ENCODE data around the gene RAB11FIP4. TPM values are rescaled to one million over a fixed set of nuclear protein-coding genes. Genes with fewer than 3 reads are reported as not detected.

Gene RAB11FIP4
- total and polyA plus RNA-seq, 4 donors: 1.5 to 16.0 (median 3.3) TPM

DNA sequence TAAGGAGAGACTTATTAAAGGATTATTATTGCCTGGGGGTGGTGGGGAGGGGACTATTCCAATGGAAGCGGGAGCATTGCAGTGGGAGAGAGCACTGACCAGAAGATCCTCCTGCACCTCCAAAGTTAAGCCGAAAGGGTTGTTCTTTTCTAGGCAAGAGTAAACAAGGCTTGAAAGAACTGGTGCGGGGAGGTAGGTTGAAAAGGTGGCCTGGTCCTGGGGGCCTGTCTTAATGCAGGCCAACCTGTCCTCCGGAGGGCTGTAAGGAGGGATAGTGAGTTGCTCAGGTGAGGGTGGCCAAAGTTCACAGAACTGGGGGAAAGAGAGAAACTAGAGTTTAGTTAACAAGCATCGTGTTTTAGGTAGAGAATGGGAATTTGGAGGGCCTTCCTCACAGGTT, 65.3 kb downstream of the RAB11FIP4 start (continued):
- TF ChIP-seq FOXA1 (IDR thresholded peaks at IDR 0.05): no peak
- no peak for TF ChIP-seq FOXA2 (IDR thresholded peaks at IDR 0.05)

- Histone ChIP-seq H3K9ac (ENCODE audit: low read depth in 1 of 2, low read length in 2 of 2) (no peak overlapping the region), H3K4me3 (ENCODE audit: low read depth in 1 of 3, low read length in 3 of 3) (no peak overlapping the region)
- DNase-seq (ENCODE audit: low spot score): no peak
These were observed 66.1 kb downstream of the RAB11FIP4 start for GRCh38 chr17:31457391-31458234.

More at GRCh38 chr17:31457391-31458234, 66.1 kb downstream of the RAB11FIP4 start:
- Histone ChIP-seq H3K9me3 (ENCODE audit: control insufficient read depth in 4 of 4, low read length in 3 of 4) (no peaks in the 10 kb centered on the region), H3K36me3 (ENCODE audit: control insufficient read depth in 4 of 4, insufficient read depth in 3 of 4, low read depth in 1 of 4, low read length in 3 of 4) (no peaks in the 10 kb centered on the region), H3K27me3 (ENCODE audit: control insufficient read depth in 4 of 4, insufficient read depth in 4 of 4, low read length in 3 of 4) (no peaks in the 10 kb centered on the region), H3K27ac (ENCODE audit: low read depth in 1 of 2, low read length in 2 of 2) (no peak overlapping the region), H3K4me1 (ENCODE audit: control insufficient read depth in 4 of 4, insufficient read depth in 4 of 4, low read length in 3 of 4) (no peaks in the 10 kb centered on the region)
- 74% methylated on average over 10 of the region's 10 CpGs for WGBS
- TF ChIP-seq ZBTB33 (IDR thresholded peaks at IDR 0.05) (no peak), RAD21 (IDR thresholded peaks at IDR 0.05) (no peak), EGR1 (IDR thresholded peaks at IDR 0.05; ENCODE audit: low read depth in 2 of 2) (no peak), HNF4A (conservative IDR thresholded peaks at IDR 0.05) (no peak), TAF1 (conservative IDR thresholded peaks at IDR 0.05) (no peak), NR2F2 (IDR thresholded peaks at IDR 0.05) (no peak), RXRA (IDR thresholded peaks at IDR 0.05) (no peak), SP1 (IDR thresholded peaks at IDR 0.05) (no peak), FOXA1 (IDR thresholded peaks at IDR 0.05) (no peak), FOXA2 (IDR thresholded peaks at IDR 0.05) (no peak), GABPA (IDR thresholded peaks at IDR 0.05 in 1 of 2, conservative IDR thresholded peaks at IDR 0.05 in 1 of 2) (no peak), HNF4G (IDR thresholded peaks at IDR 0.05) (no peak), YY1 (IDR thresholded peaks at IDR 0.05) (no peak), JUND (IDR thresholded peaks at IDR 0.05) (no peak), REST (IDR thresholded peaks at IDR 0.05) (no peak)
- TF ChIP-seq, protein P1, sequence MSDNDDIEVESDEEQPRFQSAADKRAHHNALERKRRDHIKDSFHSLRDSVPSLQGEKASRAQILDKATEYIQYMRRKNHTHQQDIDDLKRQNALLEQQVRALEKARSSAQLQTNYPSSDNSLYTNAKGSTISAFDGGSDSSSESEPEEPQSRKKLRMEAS (IDR thresholded peaks at IDR 0.05): no peak
- TF ChIP-seq, protein P2, sequence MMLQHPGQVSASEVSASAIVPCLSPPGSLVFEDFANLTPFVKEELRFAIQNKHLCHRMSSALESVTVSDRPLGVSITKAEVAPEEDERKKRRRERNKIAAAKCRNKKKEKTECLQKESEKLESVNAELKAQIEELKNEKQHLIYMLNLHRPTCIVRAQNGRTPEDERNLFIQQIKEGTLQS (IDR thresholded peaks at IDR 0.05): no peak
- TF ChIP-seq, protein P3, sequence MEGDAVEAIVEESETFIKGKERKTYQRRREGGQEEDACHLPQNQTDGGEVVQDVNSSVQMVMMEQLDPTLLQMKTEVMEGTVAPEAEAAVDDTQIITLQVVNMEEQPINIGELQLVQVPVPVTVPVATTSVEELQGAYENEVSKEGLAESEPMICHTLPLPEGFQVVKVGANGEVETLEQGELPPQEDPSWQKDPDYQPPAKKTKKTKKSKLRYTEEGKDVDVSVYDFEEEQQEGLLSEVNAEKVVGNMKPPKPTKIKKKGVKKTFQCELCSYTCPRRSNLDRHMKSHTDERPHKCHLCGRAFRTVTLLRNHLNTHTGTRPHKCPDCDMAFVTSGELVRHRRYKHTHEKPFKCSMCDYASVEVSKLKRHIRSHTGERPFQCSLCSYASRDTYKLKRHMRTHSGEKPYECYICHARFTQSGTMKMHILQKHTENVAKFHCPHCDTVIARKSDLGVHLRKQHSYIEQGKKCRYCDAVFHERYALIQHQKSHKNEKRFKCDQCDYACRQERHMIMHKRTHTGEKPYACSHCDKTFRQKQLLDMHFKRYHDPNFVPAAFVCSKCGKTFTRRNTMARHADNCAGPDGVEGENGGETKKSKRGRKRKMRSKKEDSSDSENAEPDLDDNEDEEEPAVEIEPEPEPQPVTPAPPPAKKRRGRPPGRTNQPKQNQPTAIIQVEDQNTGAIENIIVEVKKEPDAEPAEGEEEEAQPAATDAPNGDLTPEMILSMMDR (IDR thresholded peaks at IDR 0.05; ENCODE audit: low read depth, low read length, missing input control): no peak

All from liver (tissue), 9 donors.